Measurements from ENCODE around the gene ADIPOR2. TPM values are rescaled to one million over a fixed set of nuclear protein-coding genes. Genes with fewer than 3 reads are reported as not detected.

The ADIPOR2 gene
- total RNA-seq, 1 experiment from 2014 or later: 58.5 TPM

DNA sequence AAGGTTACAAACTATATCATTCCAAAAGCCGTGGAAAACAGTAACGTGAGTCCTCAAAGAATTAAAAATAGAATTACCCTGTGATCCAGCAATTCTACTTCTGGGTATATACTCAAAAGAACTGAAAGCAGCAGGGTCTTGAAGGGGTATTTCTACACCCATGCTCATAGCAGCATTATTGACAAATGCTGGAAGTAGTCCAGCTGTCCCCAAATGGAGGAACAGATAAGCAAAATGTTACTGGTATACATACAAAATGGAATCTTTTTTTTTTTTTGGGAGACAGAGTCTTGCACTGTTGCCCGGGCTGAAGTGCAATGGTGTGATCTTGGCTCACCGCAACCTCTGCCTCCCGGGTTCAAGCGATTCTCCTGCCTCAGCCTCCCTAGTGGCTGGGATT lies 32.9 kb downstream of the ADIPOR2 start:
- no peak for DNase-seq (ENCODE audit: unreplicated experiment)
- intact Hi-C loops (cut with micrococcal nuclease): no loop called here
- TF ChIP-seq, protein P1, sequence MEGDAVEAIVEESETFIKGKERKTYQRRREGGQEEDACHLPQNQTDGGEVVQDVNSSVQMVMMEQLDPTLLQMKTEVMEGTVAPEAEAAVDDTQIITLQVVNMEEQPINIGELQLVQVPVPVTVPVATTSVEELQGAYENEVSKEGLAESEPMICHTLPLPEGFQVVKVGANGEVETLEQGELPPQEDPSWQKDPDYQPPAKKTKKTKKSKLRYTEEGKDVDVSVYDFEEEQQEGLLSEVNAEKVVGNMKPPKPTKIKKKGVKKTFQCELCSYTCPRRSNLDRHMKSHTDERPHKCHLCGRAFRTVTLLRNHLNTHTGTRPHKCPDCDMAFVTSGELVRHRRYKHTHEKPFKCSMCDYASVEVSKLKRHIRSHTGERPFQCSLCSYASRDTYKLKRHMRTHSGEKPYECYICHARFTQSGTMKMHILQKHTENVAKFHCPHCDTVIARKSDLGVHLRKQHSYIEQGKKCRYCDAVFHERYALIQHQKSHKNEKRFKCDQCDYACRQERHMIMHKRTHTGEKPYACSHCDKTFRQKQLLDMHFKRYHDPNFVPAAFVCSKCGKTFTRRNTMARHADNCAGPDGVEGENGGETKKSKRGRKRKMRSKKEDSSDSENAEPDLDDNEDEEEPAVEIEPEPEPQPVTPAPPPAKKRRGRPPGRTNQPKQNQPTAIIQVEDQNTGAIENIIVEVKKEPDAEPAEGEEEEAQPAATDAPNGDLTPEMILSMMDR (IDR thresholded peaks at IDR 0.05; ENCODE audit: unreplicated experiment): no peak
- CTCF ChIA-PET: interaction anchor here (0.9 to 1.2 kb wide), 2 partner anchors 10 to 25 kb away, joined by 4 read pairs; no protein-coding TSS in a partner anchor
- POLR2A ChIA-PET: interaction anchor here (0.6 kb wide), 1 partner anchor 442 kb away, joined by 3 read pairs; no protein-coding TSS in a partner anchor
- peaks cover 5% of the 10 kb centered on the region for H3K36me3 Mint-ChIP-seq (ENCODE audit: insufficient read depth, unreplicated experiment)
- no peak overlapping the region for H3K4me3 Mint-ChIP-seq (ENCODE audit: unreplicated experiment)
- BruUV-seq (replicated peaks): no TSS peak
- H3K27me3 Mint-ChIP-seq (ENCODE audit: insufficient read depth, unreplicated experiment): no peaks in the 10 kb centered on the region
- no peak overlapping the region for H3K27ac Mint-ChIP-seq (ENCODE audit: low read depth, unreplicated experiment)
- no peaks in the 10 kb centered on the region for H3K9me3 Mint-ChIP-seq (ENCODE audit: unreplicated experiment)
- H3K4me1 Mint-ChIP-seq (ENCODE audit: insufficient read depth, unreplicated experiment): peaks cover 28% of the 10 kb centered on the region

DNA sequence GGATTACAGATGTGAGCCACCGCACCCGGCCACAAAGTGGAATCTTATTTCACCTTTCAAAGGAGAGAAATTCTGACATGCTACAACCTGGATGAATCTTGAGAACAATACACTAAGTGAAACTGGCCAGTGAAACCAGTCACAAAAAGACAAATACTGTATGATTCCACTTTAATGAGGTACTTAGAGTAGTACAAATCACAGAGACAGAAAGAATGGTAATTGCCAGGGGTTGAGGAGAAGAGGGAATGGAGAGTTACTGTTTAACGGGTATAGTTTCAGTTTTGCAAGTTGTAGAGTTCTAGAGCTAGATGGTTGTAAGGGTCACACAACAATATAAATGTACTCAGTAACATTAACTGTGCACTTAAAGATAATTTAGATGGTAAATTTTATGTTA lies 33.4 kb downstream of the ADIPOR2 start:
- peaks cover 5% of the 10 kb centered on the region for H3K36me3 Mint-ChIP-seq (ENCODE audit: insufficient read depth, unreplicated experiment)
- peak overlapping the region; percentile 14 for H3K4me3 Mint-ChIP-seq (ENCODE audit: unreplicated experiment)
- POLR2A ChIA-PET: no interaction called here
- peaks cover 23% of the 10 kb centered on the region for H3K4me1 Mint-ChIP-seq (ENCODE audit: insufficient read depth, unreplicated experiment)
- no peak for DNase-seq (ENCODE audit: unreplicated experiment)
- no TSS peak for BruUV-seq (replicated peaks)
- no peak overlapping the region for H3K27ac Mint-ChIP-seq (ENCODE audit: low read depth, unreplicated experiment)
- TF ChIP-seq, protein P1 (IDR thresholded peaks at IDR 0.05; ENCODE audit: unreplicated experiment): no peak
- H3K27me3 Mint-ChIP-seq (ENCODE audit: insufficient read depth, unreplicated experiment): no peaks in the 10 kb centered on the region
- no peaks in the 10 kb centered on the region for H3K9me3 Mint-ChIP-seq (ENCODE audit: unreplicated experiment)
- CTCF ChIA-PET: no interaction called here
- intact Hi-C loops (cut with micrococcal nuclease): no loop called here

DNA sequence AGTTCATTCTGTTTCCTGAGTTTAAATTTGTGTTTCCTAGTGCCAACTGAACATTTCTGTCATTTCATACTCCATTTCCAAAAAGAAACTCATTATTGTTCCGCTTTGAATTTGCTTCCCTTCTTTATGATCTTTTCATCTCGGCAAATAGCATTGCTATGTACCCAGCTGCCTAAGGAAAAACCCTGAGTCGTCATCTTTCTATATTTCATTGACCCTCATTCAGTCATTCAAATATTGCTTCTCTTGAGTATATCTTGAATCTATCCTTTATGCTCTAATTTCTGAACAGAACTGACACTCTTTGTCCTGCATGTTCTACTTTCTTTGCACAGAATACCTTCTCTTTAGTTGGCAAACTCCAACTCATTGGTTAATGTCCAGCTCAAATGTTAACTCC lies 35.9 kb downstream of the ADIPOR2 start:
- no TSS peak for BruUV-seq (replicated peaks)
- CTCF ChIA-PET: interaction anchor here (0.6 kb wide), 1 partner anchor 92 kb away, joined by 3 read pairs; no protein-coding TSS in a partner anchor
- Mint-ChIP-seq H3K27me3 (ENCODE audit: insufficient read depth, unreplicated experiment) (no peaks in the 10 kb centered on the region), H3K27ac (ENCODE audit: low read depth, unreplicated experiment) (no peak overlapping the region), H3K9me3 (ENCODE audit: unreplicated experiment) (no peaks in the 10 kb centered on the region), H3K36me3 (ENCODE audit: insufficient read depth, unreplicated experiment) (no peaks in the 10 kb centered on the region), H3K4me1 (ENCODE audit: insufficient read depth, unreplicated experiment) (peaks cover 13% of the 10 kb centered on the region), H3K4me3 (ENCODE audit: unreplicated experiment) (no peak overlapping the region)
- POLR2A ChIA-PET: no interaction called here
- DNase-seq (ENCODE audit: unreplicated experiment): no peak
- intact Hi-C loops (cut with micrococcal nuclease): no loop called here
- TF ChIP-seq, protein P1 (IDR thresholded peaks at IDR 0.05; ENCODE audit: unreplicated experiment): no peak

DNA sequence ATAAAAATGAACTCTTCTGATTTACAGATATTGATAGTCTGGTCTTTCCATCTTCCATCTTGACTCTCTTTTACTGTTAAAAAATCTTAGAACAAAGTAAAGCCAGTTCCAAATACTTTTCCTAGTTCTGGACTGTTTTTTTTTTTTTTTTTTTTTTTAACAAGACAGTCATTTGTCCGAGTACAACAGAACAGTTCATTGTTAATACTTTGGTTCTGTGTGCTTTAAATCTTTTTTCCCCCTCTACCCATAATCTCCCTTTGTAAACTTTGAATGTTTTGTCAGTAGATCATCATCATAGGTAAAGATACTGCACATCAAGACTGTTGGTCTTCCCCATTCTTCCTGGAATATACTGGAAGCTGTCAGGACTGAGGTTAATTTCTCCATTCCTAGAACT lies 38.0 kb downstream of the ADIPOR2 start:
- CTCF ChIA-PET: interaction anchor here (0.6 kb wide), 2 partner anchors 94 to 398 kb away, joined by 3 to 4 read pairs; no protein-coding TSS in a partner anchor
- H3K4me3 Mint-ChIP-seq (ENCODE audit: unreplicated experiment): no peak overlapping the region
- DNase-seq (ENCODE audit: unreplicated experiment): no peak
- no peak overlapping the region for H3K27ac Mint-ChIP-seq (ENCODE audit: low read depth, unreplicated experiment)
- H3K36me3 Mint-ChIP-seq (ENCODE audit: insufficient read depth, unreplicated experiment): no peaks in the 10 kb centered on the region
- no TSS peak for BruUV-seq (replicated peaks)
- H3K4me1 Mint-ChIP-seq (ENCODE audit: insufficient read depth, unreplicated experiment): peaks cover 5% of the 10 kb centered on the region
- TF ChIP-seq, protein P1 (IDR thresholded peaks at IDR 0.05; ENCODE audit: unreplicated experiment): no peak
- no peaks in the 10 kb centered on the region for H3K9me3 Mint-ChIP-seq (ENCODE audit: unreplicated experiment)
- no peaks in the 10 kb centered on the region for H3K27me3 Mint-ChIP-seq (ENCODE audit: insufficient read depth, unreplicated experiment)
- intact Hi-C loops (cut with micrococcal nuclease): no loop called here
- POLR2A ChIA-PET: no interaction called here
